Fibroblast of skin of scalp (primary cell): ENCODE measurements around the gene NME3.
A peak's percentile ranks its signal among the peaks of the same experiment; 100 is the strongest.

Experiments used
- DNase-seq: peaks from one replicate; pipeline ENCODE4 v3.0.0-alpha.2; 2013

NME3 gene

GRCh38 chr16:1779741-1780676 lies 8.7 kb upstream of the NME3 start:
- DNase-seq: no peak

- no peak for DNase-seq
These were observed 7.9 kb upstream of the NME3 start for GRCh38 chr16:1779234-1779701.

GRCh38 chr16:1778200-1779179 lies 7.1 kb upstream of the NME3 start:
- peak; percentile 14 for DNase-seq

- no peak for DNase-seq
These were observed 6.2 kb upstream of the NME3 start for GRCh38 chr16:1777375-1778199.

DNA sequence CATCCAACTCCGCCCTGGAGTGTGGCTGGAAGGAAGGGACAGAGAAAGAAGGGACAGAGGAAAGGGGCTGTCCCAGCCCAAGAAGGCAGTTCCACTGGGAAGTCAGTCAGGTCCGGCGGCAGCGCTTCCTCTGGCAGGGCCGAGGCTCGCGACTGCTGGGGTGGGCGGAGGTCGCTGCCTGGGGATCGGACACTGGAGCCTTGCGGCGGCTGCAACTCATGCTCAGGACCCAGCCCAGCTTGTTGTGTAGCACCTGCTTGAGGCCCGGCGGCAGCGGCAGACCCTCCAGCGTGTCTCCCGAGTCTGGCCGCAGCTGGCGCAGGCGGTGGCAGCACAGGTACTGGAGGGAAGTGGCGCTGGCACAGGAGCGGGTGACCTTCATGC lies 5.6 kb upstream of the NME3 start:
- DNase-seq: no peak

- DNase-seq: no peak
These were observed 5.3 kb upstream of the NME3 start for GRCh38 chr16:1776672-1776955.

DNA sequence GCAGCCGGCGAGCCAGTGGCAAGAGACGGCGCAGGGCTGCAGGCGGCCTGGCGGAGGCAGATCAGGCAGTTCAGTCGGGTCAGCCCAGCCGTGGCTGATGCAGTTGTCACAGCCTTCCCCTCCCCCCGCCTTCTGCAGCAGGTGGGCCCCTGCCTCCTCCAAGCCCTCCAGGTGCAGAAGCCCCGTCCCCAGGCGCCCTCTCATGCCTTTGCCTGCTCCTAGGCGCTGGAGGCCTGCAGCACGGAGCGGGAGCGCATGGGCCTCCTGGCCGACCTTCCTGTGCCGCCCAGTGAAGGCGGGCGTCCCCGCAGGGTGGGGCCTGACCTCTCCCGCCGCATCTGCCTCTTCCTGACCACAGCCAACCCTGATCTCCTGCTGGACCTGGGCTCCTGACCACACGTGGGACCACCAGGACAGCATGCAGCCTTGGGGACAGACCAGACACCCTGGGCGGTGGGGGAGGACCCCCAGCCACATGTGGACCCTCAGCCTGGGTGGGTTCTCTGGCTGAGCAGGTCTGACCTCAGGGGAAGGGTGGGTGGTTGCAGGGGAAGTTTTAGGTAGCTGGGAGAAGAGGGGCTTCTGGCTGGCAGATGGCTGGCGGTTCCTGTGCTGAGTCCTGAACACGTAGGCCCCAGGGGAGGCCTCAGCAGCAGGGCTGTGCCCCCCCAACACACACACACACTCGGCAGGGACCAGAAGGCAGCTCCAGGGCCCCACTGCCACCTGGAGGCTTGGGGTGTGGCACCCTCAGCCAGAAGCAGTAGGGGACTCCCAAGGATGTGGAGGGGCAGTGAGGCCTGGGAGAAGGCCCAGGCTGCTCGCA lies 4.7 kb upstream of the NME3 start:
- no peak for DNase-seq

DNA sequence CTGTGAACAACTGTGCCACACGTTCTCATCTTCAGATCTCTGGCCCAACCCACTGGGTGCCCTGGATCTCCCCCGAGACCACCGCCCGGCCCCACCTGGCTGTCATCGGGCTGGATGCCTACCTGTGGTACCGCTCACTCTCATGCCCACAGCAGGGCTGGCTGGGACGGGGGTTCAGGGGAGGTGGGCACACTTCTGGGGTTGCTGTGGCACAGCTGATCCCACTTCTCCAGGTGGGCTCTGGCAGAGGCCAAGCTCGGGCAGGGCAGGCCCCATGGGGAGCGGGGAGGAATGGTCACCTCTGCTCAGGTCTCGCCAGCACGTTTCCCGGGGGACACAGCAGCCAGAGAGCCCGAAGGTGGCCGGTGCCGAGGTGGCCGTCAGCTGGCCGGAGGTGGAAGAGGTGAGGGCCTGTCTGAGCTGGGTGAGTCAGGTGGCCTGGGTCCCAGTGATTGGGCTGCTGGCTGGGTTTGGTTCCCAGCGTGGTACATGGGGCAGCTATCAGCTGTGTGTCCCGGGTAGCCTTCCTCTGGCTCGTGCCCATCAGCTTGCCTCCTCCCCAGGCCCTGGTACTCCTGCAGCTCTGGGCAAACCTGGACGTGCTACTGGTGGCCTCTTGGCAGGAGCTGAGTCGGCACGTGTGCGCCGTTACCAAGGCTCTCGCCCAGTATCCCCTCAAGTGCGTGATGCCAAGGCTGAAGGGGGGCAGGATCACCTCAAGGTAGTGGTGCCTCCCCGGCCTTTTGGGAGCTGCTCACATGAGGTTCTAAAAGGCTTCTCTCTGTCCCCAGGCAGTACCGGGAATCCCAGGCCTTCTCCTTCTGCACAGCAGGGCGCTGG lies 3.9 kb upstream of the NME3 start:
- DNase-seq: no peak

DNA sequence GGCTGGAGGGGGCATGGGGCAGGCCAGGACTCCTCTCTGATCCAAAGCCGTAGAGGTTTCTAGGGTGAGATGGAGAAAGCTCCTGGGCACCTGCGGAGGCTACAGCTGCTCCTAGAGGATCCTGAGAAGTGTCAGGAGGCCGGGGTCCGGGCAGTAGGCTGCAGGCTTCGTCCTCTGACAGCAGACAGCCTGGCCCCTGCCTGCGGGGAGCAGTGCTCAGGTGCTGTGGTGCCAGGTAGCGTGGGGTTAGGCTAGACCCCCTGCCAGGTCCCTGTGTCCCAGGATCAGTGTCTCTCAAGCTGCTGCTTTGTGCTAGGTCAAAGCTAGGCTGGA lies 3.1 kb upstream of the NME3 start:
- DNase-seq: no peak

GRCh38 chr16:1773703-1774447 lies 2.5 kb upstream of the NME3 start:
- no peak for DNase-seq

DNA sequence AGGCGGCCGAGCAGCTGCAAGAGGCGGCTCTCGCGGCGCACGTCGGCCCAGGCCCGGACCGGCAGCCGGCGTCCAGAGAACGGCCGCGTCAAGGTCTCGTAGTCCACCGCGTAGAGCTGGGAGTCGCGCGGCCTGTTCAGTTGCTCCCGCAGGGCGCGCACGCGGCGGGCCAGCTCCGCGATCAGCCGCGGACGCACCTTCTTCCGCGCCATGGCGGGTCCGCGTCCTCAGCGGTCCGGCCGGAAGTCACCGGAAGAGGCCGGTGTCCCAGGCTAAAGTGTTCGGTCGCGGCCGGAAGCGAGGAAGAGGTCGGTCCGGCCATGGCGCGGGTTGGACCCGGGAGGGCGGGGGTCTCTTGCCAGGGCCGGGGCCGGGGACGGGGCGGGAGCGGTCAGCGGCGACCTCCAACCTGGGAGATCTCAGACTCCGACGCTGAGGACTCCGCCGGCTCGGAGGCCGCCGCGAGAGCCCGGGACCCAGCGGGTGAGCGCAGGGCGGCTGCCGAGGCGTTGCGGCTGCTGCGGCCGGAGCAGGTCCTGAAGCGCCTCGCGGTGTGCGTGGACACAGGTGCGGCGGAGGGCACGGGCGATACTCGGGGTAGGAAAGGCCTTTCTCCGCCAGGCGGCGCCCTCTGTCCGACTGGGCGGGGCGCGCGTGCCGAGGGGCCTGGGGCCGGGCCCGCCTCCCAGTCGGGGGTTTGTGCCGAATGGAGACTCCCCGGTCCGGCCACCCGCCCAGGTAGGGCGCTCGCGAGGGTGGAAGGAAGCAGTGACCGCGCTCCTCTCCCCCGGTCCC lies 1.8 kb upstream of the NME3 start, which contains the start of gene MRPS34:
Gene MRPS34, minus strand, starts transcription at position 227 of the 795 bp plus-strand sequence. Its CDS starts 15 bp downstream, at position 212.
- DNase-seq: peak; percentile 85

- no peak for DNase-seq
These were observed 1.1 kb upstream of the NME3 start, which contains the start of gene EME2 for GRCh38 chr16:1772362-1772907. EME2 (plus strand) TSS chr16:1772810; CDS start chr16:1773228, 418 bp downstream.

DNA sequence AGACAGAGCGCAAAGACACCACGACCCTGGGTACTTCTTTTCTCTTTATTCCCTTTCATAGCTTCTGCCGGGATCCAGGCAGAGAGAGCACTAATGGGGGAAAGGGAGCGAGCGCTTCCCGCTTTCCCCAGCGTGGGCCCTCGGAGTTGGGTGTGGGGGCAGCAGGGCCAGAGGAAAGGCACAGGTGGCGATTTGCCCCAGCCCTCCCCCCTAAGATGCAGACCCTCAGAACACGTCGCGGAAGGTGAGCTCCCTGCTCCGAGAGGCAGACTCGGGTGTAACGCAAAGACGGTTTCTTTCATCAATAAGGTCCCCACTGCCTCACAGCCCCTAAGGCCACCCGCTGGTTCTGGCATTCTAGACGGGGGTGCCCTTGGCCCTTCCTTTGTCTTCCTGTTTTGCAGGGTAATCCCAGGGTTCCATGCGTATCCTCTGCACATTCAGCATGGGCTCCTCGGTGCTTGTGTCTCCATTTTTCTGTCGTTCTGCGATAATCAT lies 570 bp upstream of the NME3 start:
- DNase-seq: no peak

GRCh38 chr16:1770328-1771187 lies 785 bp downstream of the NME3 start:
- DNase-seq: peak; percentile 16

DNA sequence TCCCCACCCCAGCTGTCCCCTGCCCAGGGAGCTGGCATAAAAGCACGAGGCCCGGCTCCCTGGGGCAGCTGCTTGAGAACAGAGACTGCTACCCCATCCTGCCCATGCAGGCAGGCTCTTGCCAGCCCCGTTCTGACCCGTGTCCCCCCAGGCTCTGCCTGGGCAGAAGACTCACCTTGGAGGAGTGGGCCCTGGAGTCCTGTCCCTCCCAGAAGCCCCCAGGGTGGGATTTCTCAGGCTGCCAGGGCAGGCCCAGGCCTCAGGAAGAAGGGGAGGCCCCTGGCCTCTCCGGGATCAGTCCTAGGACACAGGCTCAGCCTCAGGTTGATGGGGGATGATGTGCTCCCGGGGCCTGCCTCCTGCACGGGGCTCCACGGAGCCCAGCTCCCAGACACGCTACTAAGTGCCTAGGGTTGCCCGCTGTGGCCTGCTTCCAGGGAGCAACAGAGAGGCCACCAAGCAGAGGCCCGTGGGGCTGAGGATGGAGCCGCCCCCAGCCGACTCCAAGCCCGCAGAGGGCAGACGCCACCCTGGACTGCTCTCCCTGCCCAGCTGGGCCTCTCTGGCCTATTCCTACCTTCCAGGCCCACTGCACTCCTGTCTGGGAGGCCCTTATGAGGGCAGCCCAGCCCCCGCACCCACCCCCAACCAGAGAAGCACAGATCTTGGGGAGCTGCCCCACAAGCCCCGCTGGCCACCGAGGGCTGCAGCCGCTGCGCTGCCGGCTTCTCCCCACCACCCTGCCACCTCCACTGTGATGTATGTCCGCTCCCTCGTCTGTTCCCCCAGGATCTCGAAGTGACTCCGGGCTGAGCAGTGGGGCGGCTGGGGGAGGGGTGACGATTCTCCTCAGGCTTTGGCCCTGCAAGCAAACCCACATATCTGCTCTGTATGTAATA lies 1.7 kb downstream of the NME3 start:
- no peak for DNase-seq

DNA sequence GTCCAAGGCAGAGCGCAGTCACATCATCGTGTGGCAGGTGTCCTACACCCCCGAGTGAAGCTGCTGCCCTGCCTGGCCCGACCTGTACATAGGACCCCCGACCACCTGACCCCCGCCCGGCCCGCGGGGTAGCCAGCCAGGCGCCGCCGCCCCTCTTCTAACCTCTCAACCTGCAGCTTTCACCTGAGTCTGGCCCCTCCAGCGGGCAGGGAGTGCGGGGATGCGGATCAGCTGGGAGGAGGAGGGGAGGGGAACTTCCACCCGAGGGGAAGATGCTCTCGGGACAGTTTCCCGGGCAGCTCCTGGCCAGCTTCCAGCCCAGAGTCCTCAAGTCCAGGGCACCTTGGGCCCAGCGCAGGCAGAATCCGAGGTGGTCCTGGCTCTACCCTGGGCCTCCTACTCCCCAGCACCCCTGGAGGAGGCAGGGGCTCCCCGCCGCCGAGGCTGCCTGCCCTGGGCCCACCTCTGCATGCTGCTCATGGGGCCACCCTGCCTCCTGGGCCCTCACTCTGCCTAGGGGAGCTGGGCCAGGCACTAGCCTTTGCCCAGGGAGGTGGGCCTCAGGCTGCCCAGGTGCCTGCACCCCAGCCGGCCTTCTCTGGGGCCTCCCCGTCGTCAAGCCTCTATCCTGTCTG lies 2.5 kb downstream of the NME3 start:
- DNase-seq: no peak
